GM12801 (cell line): ENCODE data around the gene PTH1R.

Experiments used
- TF ChIP-seq, protein P1 (sequence below): IDR thresholded peaks from one replicate; pipeline ENCODE4 v1.5.1; 2011; ENCODE audit warnings: control low read depth; ENCODE audit not compliant: insufficient read length; ENCODE audit errors: extremely low read depth

Gene PTH1R

DNA sequence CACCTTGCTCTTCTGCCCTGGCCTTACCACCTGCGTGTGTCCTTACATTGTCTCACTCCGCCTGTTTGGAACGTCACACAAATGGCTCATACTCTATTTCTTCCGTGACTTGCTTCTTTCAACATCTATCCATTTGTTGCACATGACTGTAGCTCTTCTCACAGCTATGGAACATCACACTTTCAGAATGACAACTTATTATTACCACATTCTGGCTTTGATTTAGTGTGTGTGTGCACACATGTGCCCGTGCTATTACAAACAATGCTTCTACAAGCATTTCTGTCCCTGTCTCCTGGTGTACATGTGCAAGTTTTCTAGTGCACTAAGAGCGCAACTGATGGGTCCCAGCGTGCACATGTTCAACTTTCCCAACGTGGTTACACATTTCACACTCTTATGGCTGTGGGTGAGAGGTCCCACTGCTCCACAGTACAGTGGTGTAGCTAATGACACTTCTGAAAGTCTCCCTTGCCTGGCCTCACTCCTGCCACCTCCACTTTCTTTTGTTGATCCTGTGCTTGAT is 37.8 kb downstream of the PTH1R start:
- TF ChIP-seq, protein P1, sequence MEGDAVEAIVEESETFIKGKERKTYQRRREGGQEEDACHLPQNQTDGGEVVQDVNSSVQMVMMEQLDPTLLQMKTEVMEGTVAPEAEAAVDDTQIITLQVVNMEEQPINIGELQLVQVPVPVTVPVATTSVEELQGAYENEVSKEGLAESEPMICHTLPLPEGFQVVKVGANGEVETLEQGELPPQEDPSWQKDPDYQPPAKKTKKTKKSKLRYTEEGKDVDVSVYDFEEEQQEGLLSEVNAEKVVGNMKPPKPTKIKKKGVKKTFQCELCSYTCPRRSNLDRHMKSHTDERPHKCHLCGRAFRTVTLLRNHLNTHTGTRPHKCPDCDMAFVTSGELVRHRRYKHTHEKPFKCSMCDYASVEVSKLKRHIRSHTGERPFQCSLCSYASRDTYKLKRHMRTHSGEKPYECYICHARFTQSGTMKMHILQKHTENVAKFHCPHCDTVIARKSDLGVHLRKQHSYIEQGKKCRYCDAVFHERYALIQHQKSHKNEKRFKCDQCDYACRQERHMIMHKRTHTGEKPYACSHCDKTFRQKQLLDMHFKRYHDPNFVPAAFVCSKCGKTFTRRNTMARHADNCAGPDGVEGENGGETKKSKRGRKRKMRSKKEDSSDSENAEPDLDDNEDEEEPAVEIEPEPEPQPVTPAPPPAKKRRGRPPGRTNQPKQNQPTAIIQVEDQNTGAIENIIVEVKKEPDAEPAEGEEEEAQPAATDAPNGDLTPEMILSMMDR = no peak

DNA sequence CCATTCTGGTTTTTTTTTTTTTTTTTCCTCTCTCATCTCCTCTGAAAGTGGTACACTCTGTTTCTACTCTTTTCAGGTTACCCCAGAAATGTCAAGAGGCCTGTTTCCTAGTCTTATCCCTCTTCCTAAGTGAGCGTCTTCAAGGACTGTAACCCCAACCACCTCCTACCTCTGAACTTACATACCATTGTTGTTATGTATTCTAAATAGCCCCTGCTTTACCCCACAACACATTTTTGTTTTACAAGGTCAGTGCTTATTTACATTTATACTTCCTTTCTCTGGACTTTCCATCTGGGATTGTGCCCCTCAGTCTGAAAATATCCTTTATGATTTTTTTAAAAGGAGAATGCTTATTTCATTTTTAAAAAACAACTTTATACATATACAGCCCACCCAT is 38.8 kb downstream of the PTH1R start:
- TF ChIP-seq, protein P1 = no peak

DNA sequence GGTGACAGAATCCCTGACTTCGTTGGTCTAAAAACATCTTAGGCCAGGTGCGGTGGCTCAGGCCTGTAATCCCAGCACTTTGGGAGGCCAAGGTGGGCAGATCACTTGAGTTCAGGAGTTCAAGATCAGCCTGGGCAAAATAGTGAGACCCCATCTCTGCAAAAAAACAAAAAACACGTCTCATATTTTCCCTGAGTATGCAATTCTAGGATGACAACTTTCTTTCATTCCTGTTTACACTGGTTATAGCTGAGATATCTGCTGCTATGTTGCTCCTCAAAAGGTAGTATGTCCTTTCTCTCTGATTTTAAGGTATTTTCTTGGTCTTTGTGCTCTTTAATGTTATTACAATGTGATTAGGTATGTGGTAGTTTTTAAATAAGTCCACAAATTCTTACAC is 39.3 kb downstream of the PTH1R start:
- TF ChIP-seq, protein P1 = no peak

DNA sequence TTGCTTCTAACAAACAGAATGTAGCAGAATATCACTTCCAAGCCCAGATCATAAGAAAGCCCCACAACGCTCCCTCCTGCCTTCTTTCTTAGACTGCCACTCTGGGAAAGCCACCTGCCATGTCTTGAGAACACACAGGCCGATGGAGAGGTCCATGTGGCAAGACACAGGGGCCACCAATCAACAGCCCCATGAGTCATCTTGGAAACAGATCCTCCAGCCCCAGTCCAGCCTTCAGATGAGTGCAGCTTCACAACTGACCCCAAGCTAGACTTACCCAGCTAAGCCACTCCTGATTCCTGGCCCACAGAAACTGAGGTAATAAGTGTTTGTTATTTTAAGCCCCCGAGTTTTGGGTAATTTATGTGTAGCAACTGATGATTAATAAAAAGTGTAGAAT is 39.7 kb downstream of the PTH1R start:
- TF ChIP-seq, protein P1 = no peak

DNA sequence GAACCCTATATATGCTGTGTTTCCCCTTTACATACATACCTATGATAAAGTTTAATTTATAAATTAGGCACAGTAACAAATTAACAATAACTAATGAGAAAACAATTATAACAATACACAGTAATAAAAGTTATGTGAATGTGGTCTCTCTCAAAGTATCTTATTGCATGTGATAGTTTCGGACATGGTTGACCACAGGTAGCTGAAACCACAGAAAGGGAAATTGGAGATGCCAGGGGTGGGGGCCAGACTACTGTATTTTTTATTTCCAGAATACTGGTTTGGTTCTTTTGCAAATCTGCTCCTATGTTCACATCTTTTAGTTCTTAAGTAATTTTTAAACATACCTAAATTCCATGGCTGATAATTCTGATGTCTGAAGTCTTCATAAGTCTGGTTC is 40.7 kb downstream of the PTH1R start:
- TF ChIP-seq, protein P1 = no peak

DNA sequence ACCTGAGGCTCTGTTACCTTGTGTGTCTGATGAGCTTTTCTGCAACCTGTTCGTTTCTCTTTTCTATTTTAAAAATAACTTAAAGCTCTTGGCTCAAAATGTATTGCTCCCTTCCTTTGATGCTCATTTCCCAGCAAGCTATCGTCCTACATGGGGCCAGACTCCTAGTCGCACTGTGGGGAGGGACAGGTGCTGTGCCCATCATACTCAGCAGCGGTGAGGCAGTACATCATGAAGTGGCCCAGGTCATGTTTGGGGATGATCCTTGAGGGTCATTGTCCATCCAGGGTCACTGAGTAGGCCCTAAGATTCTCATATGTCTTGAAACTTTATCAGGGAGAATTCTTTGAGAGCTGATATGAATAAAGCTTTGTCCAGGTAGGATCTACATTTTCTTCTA is 41.1 kb downstream of the PTH1R start:
- TF ChIP-seq, protein P1 = no peak

DNA sequence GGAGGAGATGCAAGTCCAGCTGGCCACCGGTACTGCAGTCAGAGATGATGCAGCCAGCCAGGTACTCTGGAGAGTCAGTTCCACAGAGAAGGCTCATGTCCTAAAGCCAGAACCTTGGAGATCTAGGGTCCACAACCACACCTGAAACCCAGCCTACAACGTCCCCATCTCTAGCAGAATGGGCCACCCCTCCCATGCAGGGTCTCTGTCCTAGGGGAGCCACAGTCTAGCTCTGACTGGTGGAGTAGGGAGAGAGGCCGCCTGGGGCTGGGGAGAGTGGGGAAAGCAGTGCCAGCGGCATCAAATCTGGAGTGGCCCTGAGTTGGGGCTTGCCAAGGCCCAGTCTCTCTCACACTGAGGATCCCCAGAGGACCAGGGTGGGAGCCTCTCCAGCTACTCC is 43.5 kb downstream of the PTH1R start:
- TF ChIP-seq, protein P1 = no peak

DNA sequence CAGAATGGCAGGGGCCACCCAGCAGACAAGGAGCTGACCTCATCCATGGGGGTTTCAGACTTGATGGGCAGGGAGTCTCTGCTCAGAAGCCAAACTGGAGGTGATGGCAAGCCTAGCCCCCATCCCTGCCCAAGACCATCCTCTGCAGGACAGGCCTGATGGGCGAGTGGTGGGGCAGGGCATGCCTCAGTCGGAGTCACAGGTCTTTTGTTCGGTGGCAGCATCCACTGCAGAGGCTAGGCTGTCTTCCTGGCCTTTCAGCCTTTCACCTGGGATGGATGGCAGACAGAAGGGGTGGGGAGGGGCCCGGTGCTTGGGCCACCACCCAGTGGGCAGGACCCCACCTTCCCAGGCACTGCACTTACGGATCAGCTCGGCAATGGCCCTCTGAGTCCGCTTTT is 44.4 kb downstream of the PTH1R start:
- TF ChIP-seq, protein P1 = no peak
